ENCODE measurements around the gene PTPRN2. TPM values are rescaled to one million over a fixed set of nuclear protein-coding genes. Genes with fewer than 3 reads are reported as not detected.

Gene PTPRN2
- total and polyA plus RNA-seq, 4 donors = 18.1 to 69.9 (median 50.4) TPM

DNA sequence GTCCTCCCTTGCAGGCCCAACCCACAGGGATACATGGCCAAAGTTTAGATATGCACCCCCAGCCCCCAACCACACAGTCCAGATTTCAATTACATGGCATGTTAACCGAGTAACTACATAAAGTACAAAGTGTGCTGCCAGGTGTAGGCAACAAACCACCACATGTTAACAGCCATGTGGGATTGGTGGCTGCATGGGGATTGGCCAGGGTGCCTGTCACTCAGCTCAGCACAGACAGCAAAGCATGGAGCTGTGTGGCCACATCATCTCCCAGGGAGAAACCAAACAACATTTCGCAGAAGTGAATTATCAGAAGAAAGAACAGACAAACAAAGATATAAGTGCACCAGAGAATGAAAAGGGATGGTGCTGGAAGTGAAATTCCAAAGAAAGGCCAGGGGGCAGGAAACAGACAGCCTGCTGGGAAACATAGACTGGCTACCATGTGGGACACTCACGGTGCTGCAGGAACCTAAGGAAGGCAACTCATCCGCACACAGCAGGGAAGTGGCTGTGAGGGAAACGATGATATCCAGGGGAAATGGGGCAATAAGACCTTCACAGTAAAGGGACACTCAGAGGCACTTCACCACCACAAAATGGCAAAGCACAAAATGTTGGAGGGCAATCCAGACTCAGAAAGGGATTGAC lies 171.2 kb downstream of the PTPRN2 start:
- Histone ChIP-seq H3K4me1 (ENCODE audit: control insufficient read depth, insufficient read depth, low read length) (peaks cover 28% of the 10 kb centered on the region), H3K27me3 (ENCODE audit: control insufficient read depth, insufficient read depth, low read length) (no peaks in the 10 kb centered on the region), H3K4me3 (ENCODE audit: low read depth, low read length) (no peak overlapping the region), H3K36me3 (ENCODE audit: control insufficient read depth, insufficient read depth, low read length) (no peaks in the 10 kb centered on the region), H3K27ac (ENCODE audit: low read depth, low read length) (no peak overlapping the region), H3K9me3 (ENCODE audit: control insufficient read depth, insufficient read depth, low read length) (no peaks in the 10 kb centered on the region)
- WGBS (ENCODE audit: insufficient coverage) = 74% methylated on average over 3 of the region's 5 CpGs
- DNase-seq (ENCODE audit: low read depth in 4 of 6, low spot score in 6 of 6) = no peak

DNA sequence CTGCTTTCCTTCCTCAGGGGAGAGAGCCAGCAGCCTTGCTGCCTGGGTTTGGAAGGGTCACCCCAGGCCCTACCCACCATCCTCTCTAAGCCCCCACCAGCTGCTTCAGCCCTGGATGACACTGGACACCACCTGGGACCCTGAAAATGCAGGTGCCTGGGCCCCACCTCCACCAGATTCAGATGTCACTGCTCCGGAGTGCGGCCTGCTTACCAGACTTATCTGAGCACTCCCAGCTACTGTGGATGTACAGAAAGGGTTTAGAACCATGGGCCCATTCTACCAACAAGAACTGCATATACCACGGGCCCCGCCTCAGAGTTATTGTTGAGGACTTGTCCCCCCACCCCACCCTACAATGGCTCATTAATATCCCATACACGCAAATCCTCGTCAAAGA lies 172.3 kb downstream of the PTPRN2 start:
- WGBS (ENCODE audit: insufficient coverage) = 100% methylated on average over 2 of the region's 6 CpGs
- H3K27ac ChIP-seq (ENCODE audit: low read depth, low read length) = no peak overlapping the region
- DNase-seq (ENCODE audit: low read depth in 4 of 6, low spot score in 6 of 6) = no peak

DNA sequence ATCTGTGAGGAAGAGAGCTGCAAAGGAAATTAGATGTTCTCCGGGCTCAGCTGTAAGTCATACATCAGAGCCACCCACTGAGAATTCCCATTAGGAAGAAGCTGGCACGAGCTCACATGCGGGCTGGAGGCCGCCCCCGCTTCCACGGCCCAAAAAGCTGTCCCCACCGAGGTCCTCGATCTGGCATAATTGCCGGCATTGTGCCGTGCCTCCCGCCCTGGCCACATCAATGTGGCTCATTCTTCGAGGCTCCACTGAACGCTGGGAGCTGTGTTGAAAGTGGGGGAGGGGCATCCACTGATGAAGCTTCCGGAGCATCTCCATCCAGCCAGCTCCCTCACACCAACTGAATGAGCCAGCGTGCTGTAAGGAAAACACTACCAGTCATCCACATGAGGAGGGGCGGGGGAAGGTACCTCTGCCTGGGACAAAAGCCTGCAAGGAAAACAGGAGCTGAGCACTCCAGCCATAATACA lies 173.1 kb downstream of the PTPRN2 start:
- WGBS (ENCODE audit: insufficient coverage) = under 1% methylated on average over 12 of the region's 16 CpGs

More for the DNA sequence above, 172.3 kb downstream of the PTPRN2 start:
- Histone ChIP-seq H3K36me3 (ENCODE audit: control insufficient read depth, insufficient read depth, low read length) (peaks cover 3% of the 10 kb centered on the region), H3K4me3 (ENCODE audit: low read depth, low read length) (no peak overlapping the region), H3K9me3 (ENCODE audit: control insufficient read depth, insufficient read depth, low read length) (no peaks in the 10 kb centered on the region), H3K27me3 (ENCODE audit: control insufficient read depth, insufficient read depth, low read length) (no peaks in the 10 kb centered on the region), H3K4me1 (ENCODE audit: control insufficient read depth, insufficient read depth, low read length) (peaks cover 28% of the 10 kb centered on the region)

DNA sequence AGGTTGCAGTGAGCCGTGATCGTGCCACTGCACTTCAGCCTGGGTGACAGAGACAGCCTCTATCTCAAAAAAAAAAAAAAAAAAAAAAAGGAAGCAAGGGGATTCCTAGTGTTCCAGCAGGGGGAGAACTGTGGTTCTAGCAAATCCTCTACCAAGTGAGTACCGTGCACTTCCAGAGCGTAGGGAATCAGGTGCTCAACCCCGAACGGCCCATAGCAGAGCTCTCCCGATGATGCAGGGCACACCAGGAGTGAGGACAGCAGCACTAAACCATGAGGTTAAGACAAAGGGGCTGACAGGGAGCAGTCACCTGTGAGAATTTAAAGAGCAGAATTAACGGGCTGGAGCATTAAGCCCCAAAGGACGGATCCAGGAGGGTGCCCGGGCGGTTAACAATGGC lies 173.6 kb downstream of the PTPRN2 start:
- H3K27me3 ChIP-seq (ENCODE audit: control insufficient read depth, insufficient read depth, low read length) = no peaks in the 10 kb centered on the region
- no peaks in the 10 kb centered on the region for H3K9me3 ChIP-seq (ENCODE audit: control insufficient read depth, insufficient read depth, low read length)
- H3K27ac ChIP-seq (ENCODE audit: low read depth, low read length) = peak overlapping the region; percentile 75
- H3K36me3 ChIP-seq (ENCODE audit: control insufficient read depth, insufficient read depth, low read length) = peaks cover 3% of the 10 kb centered on the region
- DNase-seq (ENCODE audit: low read depth in 4 of 6, low spot score in 6 of 6) = peak in 2 of 6 donors; percentile 61 to 86
- H3K4me1 ChIP-seq (ENCODE audit: control insufficient read depth, insufficient read depth, low read length) = peaks cover 28% of the 10 kb centered on the region
- WGBS (ENCODE audit: insufficient coverage) = 9% methylated on average over 6 of the region's 11 CpGs
- no peak overlapping the region for H3K4me3 ChIP-seq (ENCODE audit: low read depth, low read length)

More for the DNA sequence above, 173.1 kb downstream of the PTPRN2 start:
- no peak overlapping the region for H3K4me3 ChIP-seq (ENCODE audit: low read depth, low read length)
- no peaks in the 10 kb centered on the region for H3K9me3 ChIP-seq (ENCODE audit: control insufficient read depth, insufficient read depth, low read length)
- H3K36me3 ChIP-seq (ENCODE audit: control insufficient read depth, insufficient read depth, low read length) = peaks cover 3% of the 10 kb centered on the region
- no peaks in the 10 kb centered on the region for H3K27me3 ChIP-seq (ENCODE audit: control insufficient read depth, insufficient read depth, low read length)
- peak overlapping the region; percentile 75 for H3K27ac ChIP-seq (ENCODE audit: low read depth, low read length)
- DNase-seq (ENCODE audit: low read depth in 4 of 6, low spot score in 6 of 6) = peak; percentile 61 to 97 (median 77)
- peaks cover 28% of the 10 kb centered on the region for H3K4me1 ChIP-seq (ENCODE audit: control insufficient read depth, insufficient read depth, low read length)

DNA sequence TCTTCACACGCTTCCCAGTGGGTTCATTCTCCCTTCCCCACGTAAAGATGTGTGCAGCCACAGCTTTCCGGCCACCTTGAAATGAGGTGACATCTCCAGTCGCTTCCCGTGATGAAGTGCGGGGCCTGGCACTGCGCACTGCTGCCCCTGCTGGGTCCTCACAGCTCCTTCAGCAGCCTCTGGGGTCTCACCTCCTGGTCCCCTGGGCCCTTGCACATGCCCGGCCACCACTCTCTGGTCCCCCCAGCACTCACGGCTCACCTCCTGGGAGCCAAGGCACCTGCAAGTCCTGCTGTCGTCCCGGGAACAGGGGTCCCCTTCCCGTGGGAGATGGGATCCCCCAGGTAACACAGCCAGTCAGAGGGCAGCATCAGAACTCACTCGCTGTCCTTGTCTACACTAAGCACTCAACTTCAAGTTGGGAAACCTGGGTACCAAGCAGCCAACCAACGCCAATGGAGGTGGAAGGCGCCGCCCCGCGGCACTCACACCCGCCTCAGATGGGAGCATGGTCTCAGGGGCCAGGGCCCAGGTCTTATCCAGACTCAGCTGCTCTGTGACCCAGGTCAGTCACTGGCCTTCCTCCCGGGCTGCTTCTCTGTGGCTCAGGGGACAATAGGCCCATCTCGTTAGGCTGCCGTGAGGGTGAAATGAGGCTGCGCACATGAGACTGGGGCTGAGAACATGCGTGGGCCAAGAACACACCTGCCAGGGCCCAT lies 176.2 kb downstream of the PTPRN2 start:
- peaks cover 30% of the 10 kb centered on the region for H3K4me1 ChIP-seq (ENCODE audit: control insufficient read depth, insufficient read depth, low read length)
- WGBS (ENCODE audit: insufficient coverage) = 89% methylated on average over 24 of the region's 24 CpGs
- H3K36me3 ChIP-seq (ENCODE audit: control insufficient read depth, insufficient read depth, low read length) = peaks cover 3% of the 10 kb centered on the region
- H3K27ac ChIP-seq (ENCODE audit: low read depth, low read length) = no peak overlapping the region
- no peak for DNase-seq (ENCODE audit: low read depth in 4 of 6, low spot score in 6 of 6)
- no peaks in the 10 kb centered on the region for H3K9me3 ChIP-seq (ENCODE audit: control insufficient read depth, insufficient read depth, low read length)
- no peak overlapping the region for H3K4me3 ChIP-seq (ENCODE audit: low read depth, low read length)
- no peaks in the 10 kb centered on the region for H3K27me3 ChIP-seq (ENCODE audit: control insufficient read depth, insufficient read depth, low read length)

DNA sequence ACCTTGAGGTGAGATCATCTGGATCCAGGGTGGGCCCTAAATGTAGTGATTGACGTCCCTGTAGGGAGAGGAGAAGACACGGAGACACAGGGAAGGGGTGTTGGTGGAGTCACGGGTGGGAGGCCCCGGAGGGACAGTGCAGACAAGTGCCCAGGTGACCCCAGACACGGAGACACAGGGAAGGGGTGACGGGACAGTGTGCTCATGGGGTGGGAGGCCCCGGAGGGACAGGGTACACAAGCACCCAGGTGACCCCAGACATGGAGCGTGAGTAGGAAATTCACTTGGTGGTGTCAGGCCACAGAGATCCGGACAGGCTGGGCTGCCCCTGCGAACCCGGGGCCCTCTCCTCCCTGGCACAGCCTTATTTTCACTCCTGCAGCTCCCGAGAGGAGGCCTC lies 176.9 kb downstream of the PTPRN2 start:
- Histone ChIP-seq H3K4me1 (ENCODE audit: control insufficient read depth, insufficient read depth, low read length) (peaks cover 30% of the 10 kb centered on the region), H3K36me3 (ENCODE audit: control insufficient read depth, insufficient read depth, low read length) (peaks cover 3% of the 10 kb centered on the region), H3K4me3 (ENCODE audit: low read depth, low read length) (no peak overlapping the region), H3K27me3 (ENCODE audit: control insufficient read depth, insufficient read depth, low read length) (no peaks in the 10 kb centered on the region), H3K27ac (ENCODE audit: low read depth, low read length) (no peak overlapping the region), H3K9me3 (ENCODE audit: control insufficient read depth, insufficient read depth, low read length) (no peaks in the 10 kb centered on the region)
- 87% methylated on average over 12 of the region's 12 CpGs for WGBS (ENCODE audit: insufficient coverage)
- no peak for DNase-seq (ENCODE audit: low read depth in 4 of 6, low spot score in 6 of 6)

DNA sequence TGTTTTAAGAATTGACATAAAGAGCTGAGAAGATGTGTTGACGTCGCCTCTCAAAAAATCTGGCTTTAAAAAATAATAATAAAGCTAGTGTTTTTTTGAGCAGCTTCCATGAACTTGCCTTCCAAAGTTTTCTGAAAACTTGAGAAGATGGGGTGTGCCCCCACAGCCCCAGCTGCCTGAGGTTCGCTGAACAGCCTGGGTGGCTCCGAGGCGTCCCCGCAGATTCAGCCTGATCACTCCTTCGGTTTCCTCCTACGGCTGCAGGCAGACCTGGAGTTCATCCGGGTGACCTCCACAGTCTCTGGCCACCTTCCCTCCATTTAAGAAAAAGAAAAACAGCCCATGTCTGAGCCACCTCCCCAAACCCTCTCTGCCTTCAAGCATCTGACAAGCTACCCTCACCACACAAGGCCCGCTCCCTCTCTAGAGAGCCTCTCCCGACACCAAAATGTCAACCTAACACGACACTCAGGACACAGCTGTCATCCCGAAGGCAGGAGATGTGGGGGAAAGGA lies 177.8 kb downstream of the PTPRN2 start:
- Histone ChIP-seq H3K36me3 (ENCODE audit: control insufficient read depth, insufficient read depth, low read length) (peaks cover 3% of the 10 kb centered on the region), H3K27me3 (ENCODE audit: control insufficient read depth, insufficient read depth, low read length) (no peaks in the 10 kb centered on the region), H3K27ac (ENCODE audit: low read depth, low read length) (no peak overlapping the region), H3K4me3 (ENCODE audit: low read depth, low read length) (no peak overlapping the region), H3K4me1 (ENCODE audit: control insufficient read depth, insufficient read depth, low read length) (peaks cover 25% of the 10 kb centered on the region), H3K9me3 (ENCODE audit: control insufficient read depth, insufficient read depth, low read length) (no peaks in the 10 kb centered on the region)
- 78% methylated on average over 11 of the region's 13 CpGs for WGBS (ENCODE audit: insufficient coverage)
- no peak for DNase-seq (ENCODE audit: low read depth in 4 of 6, low spot score in 6 of 6)

DNA sequence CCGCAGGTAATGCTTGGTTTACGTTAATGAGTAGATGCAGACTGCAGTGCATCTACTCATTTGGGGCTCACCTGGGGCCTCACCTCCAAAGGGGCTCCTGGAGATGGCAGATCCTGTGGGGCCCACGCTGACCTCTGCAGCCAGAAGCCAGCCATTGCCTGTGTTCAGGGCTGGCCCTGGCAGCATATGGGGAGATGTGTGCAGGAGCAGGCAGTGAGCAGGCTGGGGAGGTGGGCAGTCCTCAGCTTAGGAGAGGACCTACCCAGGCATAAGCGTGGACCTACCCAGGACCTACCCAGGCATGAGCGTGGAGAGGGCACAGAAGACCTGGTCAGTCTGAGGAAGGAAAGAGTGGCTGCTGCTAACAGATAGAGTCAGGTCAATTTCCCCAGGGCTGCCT lies 178.5 kb downstream of the PTPRN2 start:
- no peak for DNase-seq (ENCODE audit: low read depth in 4 of 6, low spot score in 6 of 6)
- 89% methylated on average over 5 of the region's 5 CpGs for WGBS (ENCODE audit: insufficient coverage)
- Histone ChIP-seq H3K27me3 (ENCODE audit: control insufficient read depth, insufficient read depth, low read length) (no peaks in the 10 kb centered on the region), H3K36me3 (ENCODE audit: control insufficient read depth, insufficient read depth, low read length) (peaks cover 3% of the 10 kb centered on the region), H3K27ac (ENCODE audit: low read depth, low read length) (no peak overlapping the region), H3K9me3 (ENCODE audit: control insufficient read depth, insufficient read depth, low read length) (no peaks in the 10 kb centered on the region), H3K4me1 (ENCODE audit: control insufficient read depth, insufficient read depth, low read length) (peaks cover 21% of the 10 kb centered on the region), H3K4me3 (ENCODE audit: low read depth, low read length) (no peak overlapping the region)

DNA sequence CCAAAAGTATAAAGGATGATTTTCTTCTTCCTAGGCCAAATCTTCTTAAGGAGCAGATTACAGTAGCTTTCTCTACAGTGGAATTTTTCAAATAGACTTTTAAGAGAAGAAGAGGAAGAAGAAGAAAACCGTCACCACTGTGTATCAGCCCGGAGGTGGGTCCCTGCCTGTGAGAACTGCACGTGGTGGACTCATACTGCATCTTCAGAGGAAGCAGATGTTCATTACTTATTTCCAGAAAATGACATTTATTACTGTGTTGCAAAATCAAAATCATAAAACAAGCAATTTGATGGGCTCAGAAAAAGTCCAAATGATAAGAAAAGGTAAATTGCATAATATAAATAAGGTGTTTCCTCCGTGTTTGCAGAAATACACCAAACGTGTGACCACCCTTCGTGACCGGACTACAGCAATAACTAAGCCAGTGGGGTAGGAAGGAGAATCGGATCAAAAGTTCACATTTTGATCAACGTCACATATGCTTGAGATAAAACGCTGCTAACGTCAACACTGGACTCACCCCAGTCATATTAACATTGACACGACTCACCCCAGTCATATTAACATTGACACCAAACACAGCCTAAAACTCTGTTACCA lies 179.2 kb downstream of the PTPRN2 start:
- Histone ChIP-seq H3K27ac (ENCODE audit: low read depth, low read length) (no peak overlapping the region), H3K27me3 (ENCODE audit: control insufficient read depth, insufficient read depth, low read length) (no peaks in the 10 kb centered on the region), H3K4me1 (ENCODE audit: control insufficient read depth, insufficient read depth, low read length) (peaks cover 14% of the 10 kb centered on the region), H3K4me3 (ENCODE audit: low read depth, low read length) (no peak overlapping the region), H3K36me3 (ENCODE audit: control insufficient read depth, insufficient read depth, low read length) (peaks cover 3% of the 10 kb centered on the region), H3K9me3 (ENCODE audit: control insufficient read depth, insufficient read depth, low read length) (no peaks in the 10 kb centered on the region)
- no peak for DNase-seq (ENCODE audit: low read depth in 4 of 6, low spot score in 6 of 6)
- WGBS (ENCODE audit: insufficient coverage) = 88% methylated on average over 3 of the region's 12 CpGs
